ENCODE measurements around the gene PROKR2.

PROKR2 gene

GRCh38 chr20:5290596-5290995 is 26.2 kb downstream of the PROKR2 start:
- in situ Hi-C loops (cut with HindIII; ENCODE audit: low sequenced_read_pairs) = no loop called here

DNA sequence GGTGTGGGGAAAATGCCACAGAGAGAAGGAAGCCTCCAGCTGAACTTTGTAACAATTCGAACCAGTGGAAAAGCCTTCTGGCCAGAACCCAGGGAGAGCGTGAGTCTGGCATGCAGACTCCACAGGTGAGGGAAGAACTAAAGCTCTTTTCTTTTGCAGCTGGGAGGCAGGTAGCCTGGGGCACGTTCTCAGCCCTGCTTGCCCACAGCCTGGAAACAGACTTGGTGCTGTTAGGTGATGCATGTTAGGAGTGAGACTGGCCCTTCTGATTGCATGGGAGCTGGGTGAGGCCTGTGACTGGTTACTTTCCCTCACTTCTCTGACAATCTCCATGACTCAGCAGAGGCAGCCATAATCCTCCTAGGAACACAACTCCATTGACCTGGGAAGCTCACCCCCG is 34.2 kb downstream of the PROKR2 start:
- in situ Hi-C loops (cut with HindIII; ENCODE audit: low sequenced_read_pairs) = no loop called here

DNA sequence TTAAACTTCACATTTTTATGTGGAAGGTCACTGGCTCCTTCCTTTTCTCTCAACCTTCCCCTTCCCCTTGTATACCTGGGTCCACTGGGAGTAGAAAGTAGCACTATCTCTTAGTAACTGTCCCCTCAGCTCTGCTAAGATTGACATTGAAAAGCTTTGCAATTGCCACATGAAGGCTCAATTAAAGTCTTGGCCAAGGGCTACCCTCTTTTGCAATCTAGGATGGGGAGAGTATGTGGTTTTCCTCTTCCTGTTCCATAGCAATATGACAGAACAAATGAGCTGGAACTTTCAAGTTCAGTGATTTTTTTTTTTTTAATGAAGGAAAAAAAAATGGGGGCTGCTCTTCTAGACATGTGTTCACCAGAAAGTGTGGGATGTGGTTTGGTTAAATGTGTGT is 37.1 kb downstream of the PROKR2 start:
- in situ Hi-C loops (cut with HindIII; ENCODE audit: low sequenced_read_pairs) = no loop called here

GRCh38 chr20:5272268-5272667 is 44.5 kb downstream of the PROKR2 start:
- in situ Hi-C loops (cut with HindIII; ENCODE audit: low sequenced_read_pairs) = no loop called here

DNA sequence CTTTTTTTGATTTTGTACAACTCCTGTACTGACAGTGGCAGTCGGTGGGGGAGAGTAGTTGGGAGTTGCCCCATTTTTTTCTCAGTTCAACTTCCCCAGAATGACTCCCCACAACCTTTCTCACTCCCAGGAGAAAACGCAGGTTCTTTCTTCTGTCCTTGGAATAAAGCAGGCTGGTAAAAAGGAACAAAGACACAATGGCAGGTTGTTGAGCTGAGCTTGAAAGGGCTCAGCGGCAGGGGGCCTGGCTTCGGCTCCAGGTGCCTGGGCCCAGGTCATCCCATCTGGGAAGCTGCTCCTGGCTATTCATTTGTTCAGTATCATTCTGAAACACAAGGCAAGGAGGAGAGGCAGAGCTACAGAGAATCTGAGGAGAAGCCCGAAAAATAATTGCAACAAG is 46.2 kb downstream of the PROKR2 start:
- in situ Hi-C loops (cut with HindIII; ENCODE audit: low sequenced_read_pairs) = no loop called here

DNA sequence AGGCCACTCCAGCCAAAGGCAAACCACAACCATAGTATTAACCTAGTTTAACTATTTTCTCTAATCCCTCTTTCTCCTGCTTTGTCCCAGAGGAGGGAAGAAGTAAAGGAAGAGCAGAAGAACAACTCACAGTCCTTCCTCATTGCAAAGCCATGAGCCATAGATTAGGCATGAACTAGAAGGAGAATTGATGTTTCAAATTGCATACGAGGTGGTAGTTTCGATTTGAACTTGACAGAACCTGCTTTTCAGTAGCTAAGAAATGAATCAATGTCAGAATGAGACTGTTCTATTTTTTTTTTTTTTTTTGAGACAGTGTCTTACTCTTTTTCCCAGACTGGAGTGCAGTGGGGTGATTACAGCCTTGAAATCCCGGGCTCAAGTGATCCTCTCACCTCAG is 48.3 kb downstream of the PROKR2 start:
- in situ Hi-C loops (cut with HindIII; ENCODE audit: low sequenced_read_pairs) = no loop called here

- in situ Hi-C loops (cut with HindIII; ENCODE audit: low sequenced_read_pairs) = no loop called here
These were observed 49.7 kb downstream of the PROKR2 start for GRCh38 chr20:5267092-5267491.
